Stimulated activated CD4-positive, alpha-beta T cell treated with anti-CD3 and anti-CD28 coated beads, TNF-alpha, amount 100 ng/mL, for 24 hours (primary cell): ENCODE results near the gene ABCB1.
"Not testable (repeated sequence)": the region's sequence is repeated elsewhere in the genome, so short reads cannot be mapped to it uniquely, and the experiment has no call there.

ENCODE experiments used
- DNase-seq, 3 experiments: peaks; one replicate each; pipeline ENCODE4 v3.0.0-alpha.2; 2020; ENCODE audit warnings: low read depth in 3 of 3

Gene ABCB1

DNA sequence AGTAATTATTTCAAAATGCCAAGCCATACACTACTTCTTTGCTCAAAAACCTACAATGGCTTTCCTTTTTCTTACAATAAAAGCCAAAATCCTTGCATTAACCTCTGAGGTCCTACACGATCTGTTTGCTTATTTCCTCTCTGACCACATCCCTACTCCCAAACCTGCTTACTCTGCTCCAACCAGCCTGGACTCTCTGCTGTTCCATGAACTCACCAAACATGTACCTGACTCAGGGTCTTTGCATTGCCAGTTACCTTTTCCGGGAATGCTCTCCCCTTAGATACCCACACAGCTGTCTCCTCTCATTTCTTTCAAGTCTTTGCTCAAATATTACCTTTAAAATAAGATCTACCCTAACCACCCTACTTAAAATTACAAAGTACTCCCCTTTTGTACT is 127.5 kb downstream of the ABCB1 start:
- DNase-seq = no peak

- DNase-seq = no peak
Observed at GRCh38 chr7:87471473-87471872, 129.2 kb downstream of the ABCB1 start.

GRCh38 chr7:87469204-87469603 is 131.5 kb downstream of the ABCB1 start:
- not testable (repeated sequence) for DNase-seq

- not testable (repeated sequence) for DNase-seq
Observed at GRCh38 chr7:87465534-87465880, 135.2 kb downstream of the ABCB1 start.

- DNase-seq = not testable (repeated sequence)
Observed at GRCh38 chr7:87464830-87465533, 135.7 kb downstream of the ABCB1 start.

GRCh38 chr7:87463982-87464381 is 136.7 kb downstream of the ABCB1 start:
- no peak for DNase-seq

- not testable (repeated sequence) for DNase-seq
Observed at GRCh38 chr7:87460444-87460843, 140.2 kb downstream of the ABCB1 start.

DNA sequence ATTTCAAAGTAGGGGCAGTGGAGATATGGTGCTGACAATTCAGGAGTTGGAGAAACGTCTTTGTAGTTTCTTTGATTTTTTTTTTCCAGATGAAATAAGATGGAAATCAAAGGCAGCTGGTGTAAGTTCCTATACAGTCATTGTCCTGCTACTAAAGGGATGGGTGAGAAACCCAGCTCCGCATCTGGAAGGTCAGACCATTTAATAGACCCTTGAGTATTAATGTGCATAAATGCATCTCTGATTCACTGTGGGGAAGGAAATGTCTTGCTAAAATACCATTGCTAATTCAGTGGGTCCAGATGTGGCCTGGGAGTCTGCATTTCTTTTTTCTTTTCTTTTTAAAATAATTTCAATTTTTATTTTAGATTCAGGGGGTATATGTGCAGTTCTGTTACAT is 140.7 kb downstream of the ABCB1 start:
- DNase-seq = no peak

- no peak for DNase-seq
Observed at GRCh38 chr7:87458148-87458547, 142.5 kb downstream of the ABCB1 start.

- DNase-seq = no peak
Observed at GRCh38 chr7:87456247-87456646, 144.4 kb downstream of the ABCB1 start.
